HG03159 (cell line): ENCODE data around the gene CD274.
"Not testable (repeated sequence)": the region's sequence is repeated elsewhere in the genome, so short reads cannot be mapped to it uniquely, and the experiment has no call there.

ENCODE experiments used
- ATAC-seq: cut with Tn5 transposase; IDR thresholded peaks from one replicate; pipeline ENCODE4 v1.9.1; 2021; ENCODE audit warnings: mild to moderate bottlenecking, moderate library complexity; ENCODE audit not compliant: unreplicated experiment

CD274 gene

DNA sequence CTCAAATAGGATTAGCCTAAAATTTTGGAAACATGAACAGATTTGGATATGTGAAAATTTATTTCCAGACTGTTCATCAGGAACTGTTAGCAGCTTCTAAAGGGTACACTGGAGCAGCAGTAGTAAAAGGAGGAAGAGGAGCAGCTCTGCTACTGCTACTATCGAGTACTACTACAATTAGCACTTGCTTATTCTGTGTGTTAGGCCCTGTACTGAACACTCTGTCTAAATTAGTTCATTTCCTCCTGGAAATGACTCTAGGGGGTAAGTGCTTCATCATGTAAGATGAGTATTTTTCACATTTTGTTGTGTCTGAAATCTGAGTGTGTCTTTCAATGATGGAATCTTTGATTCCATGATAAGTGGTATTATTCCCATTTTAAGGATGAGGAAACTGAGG is 9.8 kb downstream of the CD274 start:
- no peak for ATAC-seq

DNA sequence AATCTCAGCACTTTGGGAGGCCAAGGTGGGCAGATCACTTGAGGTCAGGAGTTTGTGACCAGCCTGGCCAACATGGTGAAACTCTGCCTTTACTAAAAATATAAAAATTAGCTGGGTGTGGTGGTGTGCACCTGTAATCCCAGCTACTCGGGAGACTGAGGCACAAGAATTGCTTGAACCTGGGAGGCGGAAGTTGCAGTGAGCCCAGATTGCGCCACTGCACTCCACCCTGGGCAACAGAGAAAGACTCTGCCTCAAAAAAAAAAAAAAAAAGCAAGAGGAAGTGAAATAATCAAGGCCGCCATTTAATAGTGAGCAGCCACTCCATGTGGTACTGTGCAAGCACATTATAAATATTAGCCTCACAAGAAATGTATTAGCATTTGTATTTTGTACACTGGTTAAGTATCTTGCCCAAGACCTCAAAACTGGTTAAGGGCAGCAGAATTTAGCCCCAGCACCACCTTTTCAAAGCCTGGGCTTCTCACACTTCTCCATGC is 14.5 kb downstream of the CD274 start:
- ATAC-seq, result not testable (repeated sequence)

DNA sequence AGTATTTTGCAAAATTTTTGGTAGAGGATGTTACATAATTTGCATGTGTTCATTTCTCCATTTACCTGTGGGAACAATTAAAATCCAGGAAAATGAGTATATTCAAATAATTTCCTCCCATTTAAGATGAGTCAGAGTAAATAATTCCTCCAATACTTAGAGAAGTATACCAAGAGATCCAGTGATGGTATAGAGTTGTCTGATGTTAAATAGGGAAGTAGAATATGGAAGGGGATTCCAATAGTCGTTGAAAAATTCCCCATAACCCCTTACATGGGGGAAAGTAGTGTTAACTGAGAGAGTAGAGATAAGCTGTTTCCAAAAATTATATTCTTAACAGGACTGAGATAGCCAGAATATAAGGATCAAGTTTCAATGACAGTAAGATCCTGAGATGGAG is 15.7 kb downstream of the CD274 start:
- ATAC-seq, result no peak

DNA sequence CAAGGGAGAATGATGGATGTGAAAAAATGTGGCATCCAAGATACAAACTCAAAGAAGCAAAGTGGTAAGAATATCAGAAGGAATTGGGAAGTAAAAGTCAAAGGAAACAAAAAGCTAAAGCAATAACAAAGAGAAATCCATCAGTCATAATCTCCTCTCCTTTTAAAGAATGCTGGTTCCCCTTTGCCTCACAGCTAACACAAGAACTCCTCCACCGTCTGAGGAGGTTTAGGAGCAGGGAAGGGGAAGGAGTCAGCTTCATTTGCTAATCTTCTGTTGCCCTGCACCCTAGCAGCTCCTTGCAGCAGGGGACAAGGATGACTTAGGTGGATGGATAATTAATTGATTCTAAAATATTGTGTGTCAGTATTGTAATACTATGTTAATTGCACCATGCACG is 16.4 kb downstream of the CD274 start:
- ATAC-seq, result no peak

DNA sequence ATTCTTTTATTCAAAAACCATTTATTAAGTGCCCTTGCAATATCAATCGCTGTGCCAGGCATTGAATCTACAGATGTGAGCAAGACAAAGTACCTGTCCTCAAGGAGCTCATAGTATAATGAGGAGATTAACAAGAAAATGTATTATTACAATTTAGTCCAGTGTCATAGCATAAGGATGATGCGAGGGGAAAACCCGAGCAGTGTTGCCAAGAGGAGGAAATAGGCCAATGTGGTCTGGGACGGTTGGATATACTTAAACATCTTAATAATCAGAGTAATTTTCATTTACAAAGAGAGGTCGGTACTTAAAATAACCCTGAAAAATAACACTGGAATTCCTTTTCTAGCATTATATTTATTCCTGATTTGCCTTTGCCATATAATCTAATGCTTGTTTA is 18.5 kb downstream of the CD274 start:
- no peak for ATAC-seq

DNA sequence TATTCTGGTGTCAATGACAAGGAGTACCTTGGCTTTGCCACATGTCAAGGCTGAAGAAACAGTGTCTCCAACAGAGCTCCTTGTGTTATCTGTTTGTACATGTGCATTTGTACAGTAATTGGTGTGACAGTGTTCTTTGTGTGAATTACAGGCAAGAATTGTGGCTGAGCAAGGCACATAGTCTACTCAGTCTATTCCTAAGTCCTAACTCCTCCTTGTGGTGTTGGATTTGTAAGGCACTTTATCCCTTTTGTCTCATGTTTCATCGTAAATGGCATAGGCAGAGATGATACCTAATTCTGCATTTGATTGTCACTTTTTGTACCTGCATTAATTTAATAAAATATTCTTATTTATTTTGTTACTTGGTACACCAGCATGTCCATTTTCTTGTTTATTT is 19.8 kb downstream of the CD274 start:
- no peak for ATAC-seq

DNA sequence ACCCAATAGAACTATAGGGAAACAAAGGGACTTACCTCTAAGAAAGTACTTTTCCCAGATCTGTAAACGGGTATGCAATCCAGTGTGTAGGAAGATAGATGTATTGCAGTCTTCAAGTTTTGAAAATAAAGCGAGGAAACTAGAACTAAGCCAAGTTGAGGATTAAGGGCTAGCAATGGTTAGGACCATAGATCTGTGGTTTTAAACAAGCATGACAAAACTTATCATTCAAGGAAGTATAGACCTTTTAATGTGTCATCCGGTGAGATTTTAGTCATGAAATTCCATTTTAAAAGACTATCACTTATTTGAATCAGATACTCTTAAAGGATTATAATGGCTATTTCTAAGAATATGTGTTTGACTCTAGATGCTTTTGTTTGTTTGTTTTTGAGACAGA is 20.5 kb downstream of the CD274 start:
- ATAC-seq, result no peak

DNA sequence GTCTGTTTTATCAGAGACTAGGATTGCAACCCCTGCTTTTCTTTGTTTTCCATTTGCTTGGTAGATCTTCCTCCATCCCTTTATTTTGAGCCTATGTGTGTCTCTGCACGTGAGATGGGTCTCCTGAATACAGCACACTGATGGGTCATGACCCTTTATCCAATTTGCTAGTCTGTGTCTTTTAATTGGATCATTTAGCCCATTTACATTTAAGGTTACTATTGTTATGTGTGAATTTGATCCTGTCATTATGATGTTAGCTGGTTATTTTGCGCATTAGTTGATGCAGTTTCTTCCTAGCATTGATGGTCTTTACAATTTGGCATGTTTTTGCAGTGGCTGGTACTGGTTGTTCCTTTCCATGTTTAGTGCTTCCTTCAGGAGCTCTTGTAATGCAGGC is 25.3 kb downstream of the CD274 start:
- not testable (repeated sequence) for ATAC-seq

DNA sequence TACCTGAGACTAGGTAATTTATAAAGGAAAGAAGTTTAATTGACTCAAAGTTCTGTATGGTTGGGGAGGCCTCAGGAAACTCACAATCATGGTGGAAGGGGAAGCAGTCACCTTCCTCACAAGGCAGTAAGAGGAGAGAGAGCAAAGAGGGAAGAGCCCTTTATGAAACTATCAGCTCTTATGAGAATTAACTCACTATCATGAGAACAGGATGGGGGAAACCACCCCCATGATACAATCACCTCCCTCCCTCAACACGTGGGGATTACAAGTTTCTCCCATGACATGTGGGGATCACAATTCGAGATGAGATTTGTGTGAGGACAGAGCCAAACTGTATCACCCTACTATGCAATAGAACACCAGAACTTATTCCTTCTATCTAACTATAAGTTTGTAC is 27.9 kb downstream of the CD274 start:
- no peak for ATAC-seq

DNA sequence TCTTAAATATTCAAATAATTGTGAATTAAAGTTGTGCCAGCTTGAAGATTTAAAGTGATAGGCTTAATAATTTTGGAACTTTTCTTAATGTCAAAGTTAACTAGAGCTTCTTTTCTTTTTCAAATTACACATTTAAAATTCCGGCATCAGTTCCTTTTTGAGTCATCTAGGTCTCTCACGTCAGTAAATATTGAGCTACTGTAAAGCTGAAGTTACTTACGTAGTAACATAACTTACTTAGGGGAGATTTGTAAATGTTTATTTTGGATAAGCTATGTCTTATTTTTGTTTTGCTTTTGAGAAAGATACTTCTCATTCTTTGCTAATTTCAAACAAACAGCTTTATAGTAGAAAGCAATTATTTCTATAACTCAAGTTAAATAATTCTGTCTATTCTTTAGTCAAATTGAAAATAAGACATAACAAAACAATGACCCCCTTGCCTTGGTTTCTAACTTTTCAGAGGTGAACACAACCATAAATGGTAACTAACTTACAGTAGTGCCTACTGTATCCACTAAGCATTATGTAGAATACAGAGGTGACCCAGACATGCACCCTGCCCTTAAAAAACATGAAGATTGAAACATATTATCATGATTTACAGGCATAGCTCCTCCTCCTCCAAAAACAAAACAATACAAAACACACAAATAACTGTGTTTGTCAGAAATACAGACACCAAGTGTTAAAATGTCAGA is 29.8 kb downstream of the CD274 start:
- peak; percentile 47 for ATAC-seq

DNA sequence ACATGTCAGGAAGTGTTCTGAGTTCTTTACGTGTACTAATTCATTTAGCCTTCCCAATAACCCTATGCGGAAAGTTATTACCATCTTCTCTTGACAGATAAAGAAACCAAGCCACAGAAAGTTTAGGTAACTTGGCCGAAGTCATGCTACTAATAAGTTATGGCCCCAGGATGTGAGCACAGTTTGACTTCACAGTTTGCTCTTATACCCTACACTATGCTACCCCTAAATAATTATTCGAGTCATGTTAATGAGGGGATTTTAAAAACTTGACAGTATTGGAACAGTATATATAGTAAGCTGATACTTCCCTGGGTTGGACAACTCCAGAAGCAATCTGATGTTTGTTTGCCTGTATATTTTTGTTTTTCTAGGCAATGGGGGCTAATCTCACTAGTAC is 30.6 kb downstream of the CD274 start:
- ATAC-seq, result no peak

DNA sequence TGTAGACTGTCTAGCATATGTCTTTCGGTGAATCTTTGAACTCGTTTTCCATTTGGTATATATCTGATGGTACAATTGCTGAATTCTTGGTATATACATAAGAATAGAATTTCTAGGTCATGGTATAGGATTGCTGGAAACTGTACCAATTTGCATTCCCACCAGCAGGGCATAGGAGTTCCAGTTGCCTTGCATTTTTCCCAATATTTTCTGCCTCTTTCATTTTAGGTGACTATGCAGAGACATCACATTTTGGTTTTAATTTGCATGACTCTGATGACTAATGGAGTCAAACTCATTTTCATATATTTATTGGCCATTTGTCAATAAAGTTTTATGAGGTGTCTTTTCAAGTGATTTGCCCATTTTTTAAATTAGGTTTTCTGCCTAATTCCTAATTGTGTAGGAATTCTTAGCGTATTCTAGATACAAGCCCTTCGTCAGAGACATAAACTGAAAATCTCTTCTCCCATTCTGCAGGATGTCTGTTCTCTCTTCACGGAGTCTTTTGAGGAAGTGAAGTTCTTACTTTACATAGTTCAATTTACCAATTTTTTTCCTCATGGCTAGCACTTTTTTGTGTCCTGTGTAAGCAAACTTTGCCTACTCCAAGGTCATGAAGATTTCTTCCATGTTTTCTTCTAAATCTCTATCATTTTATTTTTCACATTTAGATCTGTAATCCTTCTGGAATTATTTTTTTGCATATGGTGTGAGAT is 31.1 kb downstream of the CD274 start:
- no peak for ATAC-seq

DNA sequence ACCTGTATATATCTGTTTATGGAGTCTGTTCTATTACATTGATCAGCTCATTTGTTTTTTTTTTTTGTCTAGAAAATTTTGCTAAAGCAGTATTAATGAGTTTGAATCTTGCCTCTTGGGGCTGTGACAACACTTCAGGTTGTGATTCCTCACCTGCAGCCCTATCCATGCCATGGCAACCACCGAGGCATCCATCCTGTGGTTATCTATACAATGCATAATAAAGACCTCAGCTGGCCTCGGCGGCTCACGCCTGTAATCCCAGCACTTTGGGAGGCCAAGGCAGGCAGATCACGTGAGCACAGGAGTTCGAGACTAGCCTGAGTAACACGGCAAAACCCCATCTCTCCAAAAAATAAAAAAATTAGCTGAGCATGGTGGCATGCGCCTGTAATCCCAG is 31.9 kb downstream of the CD274 start:
- no peak for ATAC-seq

DNA sequence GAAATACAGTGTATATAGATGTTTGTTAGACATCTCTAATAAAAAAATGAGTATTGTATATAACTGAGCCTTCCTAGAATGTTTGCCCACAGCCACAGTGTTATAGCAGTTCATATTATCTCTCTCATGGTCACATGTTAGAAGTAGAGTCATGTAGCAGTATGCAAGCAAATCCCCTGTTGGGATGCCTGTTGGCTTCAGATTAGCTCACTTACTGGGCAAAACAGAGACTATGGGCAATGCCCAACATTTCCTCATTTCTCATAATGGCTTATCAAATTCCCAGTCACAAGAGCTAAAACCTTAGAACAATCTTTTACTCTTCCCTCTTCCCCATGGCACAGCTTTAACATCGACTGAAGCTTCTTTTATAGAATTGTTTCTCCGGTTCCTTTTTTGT is 33.0 kb downstream of the CD274 start:
- no peak for ATAC-seq

DNA sequence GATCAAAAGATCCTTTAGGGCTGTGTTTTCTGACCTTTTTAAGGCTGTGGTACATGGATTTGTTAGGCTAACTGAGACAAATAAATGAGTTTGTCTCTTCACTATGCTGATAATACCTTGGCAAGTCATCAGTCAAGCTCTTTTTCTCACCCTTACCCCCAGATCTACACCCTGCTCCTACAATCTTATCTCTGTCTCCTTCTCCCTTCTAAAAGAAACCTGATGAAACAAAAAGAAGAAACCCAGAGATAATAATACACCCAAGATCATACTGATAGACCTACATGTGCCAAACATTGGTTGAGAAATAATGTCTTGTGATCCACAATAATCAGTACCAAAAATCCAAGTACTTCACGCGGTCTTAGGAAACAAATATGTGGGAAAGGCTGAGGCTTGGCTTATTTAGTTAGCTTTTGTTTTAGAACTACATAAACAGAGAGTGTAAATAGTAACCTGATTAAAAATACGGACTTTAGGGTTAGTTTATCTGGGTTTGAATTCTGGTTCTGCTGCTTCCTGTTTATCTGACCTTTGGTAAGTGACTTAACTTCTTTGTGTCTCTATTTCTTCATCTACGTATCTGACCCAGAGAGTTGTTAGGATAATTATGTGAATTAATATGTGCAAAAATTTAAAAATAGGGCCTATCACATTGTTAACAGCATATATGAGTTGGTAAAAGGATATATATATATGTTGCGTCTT is 35.2 kb downstream of the CD274 start:
- ATAC-seq, result no peak

DNA sequence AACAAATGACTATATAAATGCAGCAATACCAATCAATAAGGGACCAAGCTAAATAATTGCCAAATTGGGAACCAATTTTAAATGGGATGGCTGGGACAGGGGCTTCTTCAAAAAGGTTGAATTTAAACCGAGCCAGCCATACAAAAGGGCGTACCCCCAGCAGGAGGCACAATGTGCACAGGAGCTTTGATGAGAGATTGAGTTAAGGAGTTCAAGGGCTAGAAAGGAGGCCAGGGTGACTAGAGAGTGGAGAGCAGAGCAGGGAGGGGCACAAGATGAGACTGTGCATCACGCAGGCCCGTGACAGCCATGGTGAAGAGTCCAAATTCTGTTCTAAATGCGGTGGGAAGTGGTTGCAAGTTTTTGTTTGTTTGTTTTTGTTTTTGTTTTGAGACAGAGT is 36.6 kb downstream of the CD274 start:
- no peak for ATAC-seq

DNA sequence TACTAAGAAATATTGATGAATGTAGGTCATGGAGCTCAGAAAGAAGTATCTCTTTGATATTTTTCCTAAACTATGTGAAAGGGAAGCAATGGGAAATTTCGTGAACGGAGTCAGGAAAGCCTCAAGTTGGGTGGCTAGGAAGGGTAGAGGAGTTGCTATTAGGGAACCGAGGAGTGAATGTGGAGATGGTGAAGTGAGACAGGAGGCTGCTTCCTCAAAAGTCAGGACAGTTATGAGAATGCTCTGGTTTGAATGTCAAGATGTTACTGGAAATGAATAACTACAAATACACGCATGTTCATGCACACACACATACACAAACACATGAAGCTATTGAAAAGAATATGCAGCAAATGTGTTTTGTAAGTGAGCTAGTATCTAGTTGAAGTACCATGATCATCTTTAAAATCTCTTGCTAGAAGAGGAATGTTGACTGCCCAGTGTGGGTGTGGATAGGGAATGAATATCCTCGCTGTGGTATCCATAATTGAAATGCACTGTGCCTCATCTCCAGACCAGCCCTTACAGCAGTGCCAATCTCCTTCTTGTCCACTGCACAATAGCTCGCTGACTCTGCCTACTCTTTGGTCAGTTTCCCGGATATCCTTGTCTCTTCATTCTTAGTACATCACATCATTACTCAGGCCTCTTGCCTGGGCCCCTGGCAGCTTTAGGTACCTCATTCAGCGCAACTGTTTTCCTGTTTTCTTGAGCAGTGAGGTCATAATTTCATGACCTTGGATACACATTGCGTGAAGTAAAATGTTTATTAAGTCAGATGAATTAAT is 38.1 kb downstream of the CD274 start:
- no peak for ATAC-seq

DNA sequence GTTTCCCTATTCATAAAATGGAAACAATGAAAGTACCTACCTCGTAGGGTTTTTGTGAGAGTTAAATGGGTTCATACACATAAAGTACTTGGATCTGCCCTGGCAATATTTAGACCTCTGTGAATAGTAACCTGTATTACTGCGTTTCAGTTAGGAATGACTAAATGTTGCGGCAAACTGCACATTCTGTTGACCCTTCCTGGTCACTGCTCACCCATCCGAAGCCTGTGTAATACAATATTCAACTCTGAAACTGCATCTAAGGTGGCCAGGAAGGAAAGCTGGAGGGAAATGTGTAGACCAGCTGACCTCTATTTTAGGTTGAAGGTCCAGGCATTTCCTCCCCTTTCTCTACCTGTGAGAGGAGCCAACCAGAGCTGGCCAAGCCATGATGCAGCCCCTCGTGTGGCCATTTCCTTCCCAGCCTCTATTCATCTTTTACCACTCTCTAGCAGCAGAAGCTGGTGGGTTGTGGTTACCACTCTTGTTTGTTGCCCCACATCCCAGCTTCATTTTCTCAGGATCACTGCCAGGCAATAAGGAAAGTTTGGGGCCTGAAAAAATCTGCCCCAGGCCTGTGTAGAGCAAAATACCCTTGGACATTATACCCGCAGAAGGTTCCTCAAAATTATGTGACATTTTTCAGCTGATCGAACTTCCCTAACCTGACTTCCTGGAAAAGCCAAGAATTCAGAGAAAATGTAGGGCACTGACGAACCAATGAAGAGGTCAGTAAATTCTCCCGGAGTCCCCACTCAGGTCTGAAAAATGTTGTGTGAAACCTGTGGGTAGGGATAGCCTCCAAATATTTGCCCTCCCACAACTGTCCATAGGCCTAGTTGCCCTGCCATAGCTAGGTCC is 39.5 kb downstream of the CD274 start:
- ATAC-seq, result no peak

DNA sequence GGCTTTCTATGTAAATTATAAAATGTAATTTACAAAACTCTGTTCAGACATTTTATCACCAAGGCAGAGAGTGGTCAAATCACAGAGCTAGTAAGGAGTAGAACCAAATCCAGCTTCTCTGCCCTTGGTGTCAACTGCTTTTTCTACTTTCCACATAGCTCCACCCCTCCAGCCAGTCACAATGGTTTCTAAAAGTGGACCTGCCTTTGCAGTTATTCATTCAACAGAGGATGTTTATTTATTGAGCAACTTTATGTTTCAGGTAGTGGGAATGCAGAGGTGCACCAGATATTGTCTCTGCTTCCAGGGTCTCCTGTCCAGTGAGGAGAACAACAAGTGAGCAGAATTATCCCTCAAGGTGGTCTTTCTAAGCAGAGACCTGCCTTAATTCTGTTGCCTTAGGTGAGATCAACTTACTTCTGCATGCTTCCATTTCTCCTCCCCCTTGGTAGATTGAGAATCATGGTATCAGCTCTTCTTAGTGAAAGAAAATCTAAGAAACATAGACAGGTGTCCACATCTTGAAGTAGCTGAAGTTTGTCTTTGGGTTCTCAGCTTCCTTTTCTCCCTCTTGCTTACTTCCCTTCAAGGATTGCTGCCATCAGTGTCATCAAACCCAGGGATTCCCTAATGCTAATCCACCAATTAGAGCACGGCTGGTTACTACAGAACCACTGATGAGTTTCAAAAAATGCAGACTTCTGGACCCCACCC is 42.8 kb downstream of the CD274 start:
- peak; percentile 23 for ATAC-seq
